Chondrocyte (in vitro differentiated cells): ENCODE results near the gene HPN. TPM values are rescaled to one million over a fixed set of nuclear protein-coding genes. Genes with fewer than 3 reads are reported as not detected.

Source experiments
- DNase-seq: peaks from one replicate; pipeline ENCODE4 v3.0.0; 2021; ENCODE audit warnings: mixed read lengths, low spot score
- H3K27ac Mint-ChIP-seq: one replicate; pipeline ENCODE4 v1.8.0; 2021; ENCODE audit warnings: mild to moderate bottlenecking, moderate library complexity, mixed read lengths; ENCODE audit not compliant: unreplicated experiment
- H3K27me3 Mint-ChIP-seq: 2 replicates; pipeline ENCODE4 v1.8.0; 2021; ENCODE audit warnings: low read depth, mixed read lengths
- H3K36me3 Mint-ChIP-seq: 2 replicates; pipeline ENCODE4 v1.8.0; 2021; ENCODE audit warnings: low read depth, mixed read lengths
- H3K4me1 Mint-ChIP-seq: 2 replicates; pipeline ENCODE4 v1.8.0; 2021; ENCODE audit warnings: low read depth, mild to moderate bottlenecking, mixed read lengths
- H3K4me3 Mint-ChIP-seq: one replicate; pipeline ENCODE4 v1.8.0; 2021; ENCODE audit warnings: mild to moderate bottlenecking, moderate library complexity, mixed read lengths; ENCODE audit not compliant: unreplicated experiment
- H3K9me3 Mint-ChIP-seq: 2 replicates; pipeline ENCODE4 v1.8.0; 2021; ENCODE audit warnings: low read depth, mixed read lengths
- CTCF ChIP-seq: fragments of 200-600 bp; sonication (generic); IDR thresholded peaks from 2 replicates; pipeline ENCODE4 v1.5.0; 2021; ENCODE audit warnings: antibody characterized with exemption, mild to moderate bottlenecking, moderate library complexity
- total RNA-seq: library from RNA; stranded (reverse); gene quantifications from 3 replicates; pipeline ENCODE4 v1.2.1, GENCODE V29; 2021

Gene HPN
- total RNA-seq, 1 donor from 2014 or later: not detected

- no peak for TF ChIP-seq CTCF
- Mint-ChIP-seq H3K9me3 (no peaks in the 10 kb centered on the region), H3K4me1 (no peaks in the 10 kb centered on the region), H3K4me3 (no peak overlapping the region), H3K27me3 (peaks cover 16% of the 10 kb centered on the region), H3K36me3 (no peaks in the 10 kb centered on the region), H3K27ac (no peak overlapping the region)
- no peak for DNase-seq
Observed at GRCh38 chr19:35075202-35076025, 33.9 kb downstream of the HPN start.

GRCh38 chr19:35076026-35076370 lies 34.5 kb downstream of the HPN start:
- no peak for DNase-seq
- no peak for TF ChIP-seq CTCF
- Mint-ChIP-seq H3K9me3 (no peaks in the 10 kb centered on the region), H3K4me1 (no peaks in the 10 kb centered on the region), H3K4me3 (no peak overlapping the region), H3K27me3 (peaks cover 16% of the 10 kb centered on the region), H3K36me3 (no peaks in the 10 kb centered on the region), H3K27ac (no peak overlapping the region)

- Mint-ChIP-seq H3K9me3 (no peaks in the 10 kb centered on the region), H3K27me3 (peaks cover 16% of the 10 kb centered on the region), H3K27ac (no peak overlapping the region), H3K4me1 (no peaks in the 10 kb centered on the region), H3K36me3 (no peaks in the 10 kb centered on the region), H3K4me3 (no peak overlapping the region)
- TF ChIP-seq CTCF: no peak
- DNase-seq: no peak
Observed at GRCh38 chr19:35076657-35077056, 35.1 kb downstream of the HPN start.

- Mint-ChIP-seq H3K4me1 (no peaks in the 10 kb centered on the region), H3K9me3 (no peaks in the 10 kb centered on the region), H3K27ac (no peak overlapping the region), H3K27me3 (peaks cover 16% of the 10 kb centered on the region), H3K36me3 (no peaks in the 10 kb centered on the region), H3K4me3 (no peak overlapping the region)
- no peak for TF ChIP-seq CTCF
- DNase-seq: no peak
Observed at GRCh38 chr19:35077411-35078223, 36.1 kb downstream of the HPN start.

- Mint-ChIP-seq H3K36me3 (no peaks in the 10 kb centered on the region), H3K27ac (no peak overlapping the region), H3K4me1 (no peaks in the 10 kb centered on the region), H3K27me3 (peaks cover 16% of the 10 kb centered on the region), H3K4me3 (no peak overlapping the region), H3K9me3 (no peaks in the 10 kb centered on the region)
- no peak for TF ChIP-seq CTCF
- DNase-seq: no peak
Observed at GRCh38 chr19:35079826-35080225, 38.3 kb downstream of the HPN start.
